Endothelial cell of umbilical vein (primary cell): ENCODE data around the gene PSG6. TPM values are rescaled to one million over a fixed set of nuclear protein-coding genes. Genes with fewer than 3 reads are reported as not detected.
"Not testable (repeated sequence)": the region's sequence is repeated elsewhere in the genome, so short reads cannot be mapped to it uniquely, and the experiment has no call there.

Experiments used
- BruUV-seq: library from RNA; stranded (reverse); fragments of 400-500 nt; replicated peaks from 2 replicates; lab custom pipeline; 2021; lab: Mats Ljungman, UMichigan
- CTCF ChIA-PET: fragments of 300-600, 350-600 bp; sonication (Branson Sonifier 250); formaldehyde crosslinking; loops from one replicate; lab custom pipeline; 2021; ENCODE audit warnings: antibody characterized with exemption, inconsistent platforms; lab: Charles Lee
- POLR2A ChIA-PET: fragments of 300-600, 350-600 bp; sonication (Branson Sonifier 250); formaldehyde crosslinking; loops from one replicate; lab custom pipeline; 2021; ENCODE audit warnings: antibody characterized with exemption, inconsistent platforms; lab: Charles Lee
- DNase-seq: peaks from one replicate; pipeline ENCODE4 v3.0.0-alpha.2; 2011; ENCODE audit warnings: low read depth, low spot score
- FAIRE-seq: peaks from 2 replicates; lab custom pipeline; 2011; peaks lifted over from hg19 to GRCh38; lab: Jason Lieb, UNC
- H2AFZ ChIP-seq: 2 replicates; pipeline ENCODE4 v1.6.0; 2012; ENCODE audit warnings: low read depth, low read length, control low read depth, inconsistent platforms
- H3K27ac ChIP-seq: 2 replicates; pipeline ENCODE4 v1.5.1; 2011; ENCODE audit warnings: low read depth, mild to moderate bottlenecking, control low read depth, low read length, moderate library complexity; ENCODE audit not compliant: insufficient read depth
- H3K27me3 ChIP-seq, 2 experiments: 2 replicates each; pipeline versions ENCODE4 v1.6.0 to v1.6.1; 2011; ENCODE audit warnings: low read length in 2 of 2, mixed read lengths in 1 of 2; ENCODE audit not compliant: control insufficient read depth in 2 of 2, insufficient read depth in 2 of 2
- H3K36me3 ChIP-seq, 2 experiments: 2 replicates in 1 of 2; 3 replicates in 1 of 2; pipeline ENCODE4 v1.5.1; 2011; ENCODE audit warnings: low read length in 2 of 2, mild to moderate bottlenecking in 1 of 2, moderate library complexity in 1 of 2; ENCODE audit not compliant: control insufficient read depth in 2 of 2, insufficient read depth in 2 of 2; ENCODE audit errors: extremely low read depth in 1 of 2
- H3K4me1 ChIP-seq: 3 replicates; pipeline ENCODE4 v1.5.1; 2011; ENCODE audit warnings: mild to moderate bottlenecking, low read length; ENCODE audit not compliant: control insufficient read depth, insufficient read depth; ENCODE audit errors: extremely low read depth
- H3K4me2 ChIP-seq: 2 replicates; pipeline ENCODE4 v1.6.1; 2011; ENCODE audit warnings: low read length, control low read depth, mixed read lengths; ENCODE audit not compliant: insufficient read depth
- H3K4me3 ChIP-seq, 3 experiments: fragments of 200-600 bp in 1 of 3; sonication (generic), shearing (Covaris generic) in 1 of 3; replicated peaks in 1 of 3; 2 replicates each; pipeline ENCODE4 v1.5.1; 2011 to 2016; ENCODE audit warnings: control low read depth in 3 of 3, low read length in 3 of 3, mild to moderate bottlenecking in 2 of 3, inconsistent platforms in 1 of 3, low read depth in 1 of 3, moderate library complexity in 1 of 3; ENCODE audit not compliant: insufficient read depth in 1 of 3
- H3K79me2 ChIP-seq: 2 replicates; pipeline ENCODE4 v1.6.0; 2012; ENCODE audit warnings: low read length, inconsistent platforms; ENCODE audit not compliant: control insufficient read depth, insufficient read depth
- H3K9ac ChIP-seq: replicated peaks from 2 replicates; pipeline ENCODE3; 2011; ENCODE audit warnings: low read length, control low read depth; ENCODE audit not compliant: insufficient read depth; ENCODE audit errors: extremely low read depth
- H3K9me1 ChIP-seq: replicated peaks from 3 replicates; pipeline ENCODE4 v1.6.0; 2011; ENCODE audit warnings: mild to moderate bottlenecking, low read length; ENCODE audit not compliant: control insufficient read depth, insufficient read depth; ENCODE audit errors: extremely low read depth
- H3K9me3 ChIP-seq: replicated peaks from 2 replicates; pipeline ENCODE4 v1.5.1; 2012; ENCODE audit warnings: low read length, inconsistent platforms; ENCODE audit not compliant: control insufficient read depth, insufficient read depth
- H4K20me1 ChIP-seq: replicated peaks from 2 replicates; pipeline ENCODE3; 2011; ENCODE audit warnings: mild to moderate bottlenecking, low read length; ENCODE audit not compliant: control insufficient read depth, insufficient read depth; ENCODE audit errors: extremely low read depth
- GATA2 ChIP-seq: IDR thresholded peaks from 2 replicates; pipeline ENCODE4 v1.7.0; 2011; ENCODE audit warnings: low read depth, mild to moderate bottlenecking, moderate library complexity, mixed read lengths, low read length; ENCODE audit not compliant: insufficient read length, insufficient read depth
- POLR2AphosphoS5 ChIP-seq: IDR thresholded peaks from 2 replicates; pipeline ENCODE4 v1.6.1; 2012; ENCODE audit warnings: low read depth, mild to moderate bottlenecking, control low read depth, low read length, moderate library complexity; ENCODE audit not compliant: insufficient read depth
- dilution Hi-C: fragments of 300-500 bp; cut with MboI; formaldehyde crosslinking; loops from one replicate; pipeline ENCODE4 v1.15.0; 2019; ENCODE audit warnings: low sequenced_read_pairs; ENCODE audit not compliant: extremely low pct_ligation_motif_present
- intact Hi-C: fragments of 100-400 bp; cut with micrococcal nuclease; formaldehyde crosslinking; loops from one replicate; pipeline ENCODE4 v1.10.0; 2022
- polyA plus RNA-seq, 4 experiments: library from polyadenylated mRNA; depleted of rRNA in 3 of 4; stranded (reverse) in 3 of 4; unstranded in 1 of 4; fragments of >200 nt; gene quantifications; 2 replicates each; pipeline versions ENCODE4 v1.2.1 to v1.2.3, GENCODE V29; 2011 to 2012; ENCODE audit warnings: missing spikeins in 1 of 4
- total RNA-seq: library from RNA; stranded (reverse); gene quantifications from 2 replicates; pipeline ENCODE4 v1.2.3, GENCODE V29; 2021

Gene PSG6
- total and polyA plus RNA-seq, 2 donors (not counting 3 experiments of a cell fraction or from before 2014, with no cell fraction given) = not detected

DNA sequence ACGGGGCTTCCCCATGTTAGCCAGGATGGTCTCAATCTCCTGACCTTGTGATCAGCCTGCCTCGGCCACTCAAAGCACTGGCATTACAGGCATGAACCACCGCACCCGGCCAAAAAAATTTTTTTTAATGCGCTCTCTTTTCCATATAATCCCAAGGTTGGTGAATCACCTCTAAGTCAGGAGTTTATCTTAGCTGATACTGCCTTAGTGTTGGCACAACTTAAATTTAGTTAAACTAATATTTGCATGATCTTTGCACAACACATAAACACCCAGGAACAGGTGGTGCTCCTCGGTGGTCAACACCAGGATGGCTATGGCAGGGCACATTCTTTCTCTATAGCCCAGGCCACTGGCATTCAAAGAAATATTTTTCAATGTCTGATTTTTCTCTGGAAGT is 43.4 kb upstream of the PSG6 start:
- POLR2A ChIA-PET = no interaction called here
- CTCF ChIA-PET = no interaction called here
- TF ChIP-seq POLR2AphosphoS5 (no peak), GATA2 (no peak)
- no peak for DNase-seq
- Histone ChIP-seq H2AFZ (no peak overlapping the region), H4K20me1 (no peaks in the 10 kb centered on the region), H3K9me3 (no peaks in the 10 kb centered on the region), H3K27me3 (no peaks in the 10 kb centered on the region), H3K4me3 (no peak overlapping the region), H3K27ac (no peak overlapping the region), H3K36me3 (no peaks in the 10 kb centered on the region), H3K9ac (no peak overlapping the region), H3K4me1 (no peaks in the 10 kb centered on the region), H3K79me2 (no peaks in the 10 kb centered on the region), H3K4me2 (no peak overlapping the region), H3K9me1 (no peaks in the 10 kb centered on the region)
- no TSS peak for BruUV-seq
- dilution Hi-C loops (no loop called here), intact Hi-C loops (no loop called here)
- FAIRE-seq = no peak

- H3K4me2 ChIP-seq, CTCF ChIA-PET, H3K9me1 ChIP-seq, H3K36me3 ChIP-seq, H3K79me2 ChIP-seq, H2AFZ ChIP-seq, H4K20me1 ChIP-seq, FAIRE-seq, POLR2A ChIA-PET, H3K4me3 ChIP-seq, H3K9ac ChIP-seq, intact Hi-C loops, H3K27me3 ChIP-seq, BruUV-seq, H3K27ac ChIP-seq, dilution Hi-C loops, H3K9me3 ChIP-seq, H3K4me1 ChIP-seq, DNase-seq: not testable (repeated sequence)
Observed at GRCh38 chr19:42952126-42952525, 34.4 kb upstream of the PSG6 start.

DNA sequence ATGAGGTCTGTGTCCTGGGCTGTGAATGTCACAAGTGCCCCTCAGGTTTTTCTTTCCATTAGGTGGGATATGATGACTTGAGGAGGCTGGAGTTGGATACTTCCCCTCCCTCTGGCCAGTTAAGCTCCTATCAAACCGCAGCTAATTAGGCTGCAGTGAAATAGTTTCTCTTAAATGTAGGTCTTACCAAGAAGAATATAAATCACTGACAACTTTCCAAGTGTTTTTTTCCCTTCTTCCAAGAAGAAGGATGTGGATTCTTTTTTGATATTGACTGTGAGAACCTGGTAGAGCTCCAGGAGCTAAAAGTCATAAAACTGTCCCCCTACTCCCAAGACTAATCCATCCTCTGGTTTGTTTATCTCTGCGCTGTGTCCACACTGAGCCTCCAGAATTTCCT is 33.8 kb upstream of the PSG6 start:
- H3K36me3 ChIP-seq, H4K20me1 ChIP-seq, H3K27ac ChIP-seq, H3K4me1 ChIP-seq, CTCF ChIA-PET, dilution Hi-C loops, DNase-seq, H3K79me2 ChIP-seq, H3K9ac ChIP-seq, H3K9me1 ChIP-seq, H3K9me3 ChIP-seq, BruUV-seq, FAIRE-seq, intact Hi-C loops, H2AFZ ChIP-seq, H3K4me3 ChIP-seq, H3K4me2 ChIP-seq, POLR2A ChIA-PET, H3K27me3 ChIP-seq: not testable (repeated sequence)
